ENCODE results near the gene PICALM. TPM values are rescaled to one million over a fixed set of nuclear protein-coding genes. Genes with fewer than 3 reads are reported as not detected.

Gene PICALM
- total and polyA plus RNA-seq, 9 donors = 103 to 274 (median 206) TPM

DNA sequence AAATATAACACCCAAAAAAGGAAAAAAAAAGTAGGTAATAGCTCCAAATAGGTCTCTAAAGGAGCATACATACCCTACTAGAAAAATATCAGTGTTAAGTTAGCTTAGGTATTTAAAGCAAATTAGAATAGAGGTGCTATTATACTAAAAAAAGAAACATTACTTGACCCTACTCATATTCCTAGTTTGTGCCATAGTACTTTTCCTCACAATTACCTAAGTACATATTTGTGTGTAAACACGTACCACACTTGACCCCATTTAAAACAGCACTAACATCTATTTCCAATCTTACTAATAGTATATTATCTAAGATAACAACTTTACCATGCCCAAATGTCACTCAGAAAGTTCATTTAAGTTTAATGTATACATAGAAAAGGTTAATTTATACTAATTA is 57.7 kb downstream of the PICALM start:
- Histone ChIP-seq H3K27me3 (no peaks in the 10 kb centered on the region), H3K4me1 (ENCODE audit: insufficient read depth) (peaks cover 2% of the 10 kb centered on the region), H3K36me3 (no peaks in the 10 kb centered on the region), H3K4me3 (no peak overlapping the region), H3K9me3 (no peaks in the 10 kb centered on the region), H3K27ac (no peak overlapping the region)
- intact Hi-C loops (cut with DNase I) = no loop called here
- WGBS, 3 donors = 88 to 98% (median 91%) methylated on average over 1 of the region's 1 CpG
- TF ChIP-seq POLR2A (IDR thresholded peaks at IDR 0.05) (no peak), EP300 (IDR thresholded peaks at IDR 0.05) (no peak)
- TF ChIP-seq, protein P1, sequence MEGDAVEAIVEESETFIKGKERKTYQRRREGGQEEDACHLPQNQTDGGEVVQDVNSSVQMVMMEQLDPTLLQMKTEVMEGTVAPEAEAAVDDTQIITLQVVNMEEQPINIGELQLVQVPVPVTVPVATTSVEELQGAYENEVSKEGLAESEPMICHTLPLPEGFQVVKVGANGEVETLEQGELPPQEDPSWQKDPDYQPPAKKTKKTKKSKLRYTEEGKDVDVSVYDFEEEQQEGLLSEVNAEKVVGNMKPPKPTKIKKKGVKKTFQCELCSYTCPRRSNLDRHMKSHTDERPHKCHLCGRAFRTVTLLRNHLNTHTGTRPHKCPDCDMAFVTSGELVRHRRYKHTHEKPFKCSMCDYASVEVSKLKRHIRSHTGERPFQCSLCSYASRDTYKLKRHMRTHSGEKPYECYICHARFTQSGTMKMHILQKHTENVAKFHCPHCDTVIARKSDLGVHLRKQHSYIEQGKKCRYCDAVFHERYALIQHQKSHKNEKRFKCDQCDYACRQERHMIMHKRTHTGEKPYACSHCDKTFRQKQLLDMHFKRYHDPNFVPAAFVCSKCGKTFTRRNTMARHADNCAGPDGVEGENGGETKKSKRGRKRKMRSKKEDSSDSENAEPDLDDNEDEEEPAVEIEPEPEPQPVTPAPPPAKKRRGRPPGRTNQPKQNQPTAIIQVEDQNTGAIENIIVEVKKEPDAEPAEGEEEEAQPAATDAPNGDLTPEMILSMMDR (IDR thresholded peaks at IDR 0.05) = no peak
- no peak for DNase-seq

DNA sequence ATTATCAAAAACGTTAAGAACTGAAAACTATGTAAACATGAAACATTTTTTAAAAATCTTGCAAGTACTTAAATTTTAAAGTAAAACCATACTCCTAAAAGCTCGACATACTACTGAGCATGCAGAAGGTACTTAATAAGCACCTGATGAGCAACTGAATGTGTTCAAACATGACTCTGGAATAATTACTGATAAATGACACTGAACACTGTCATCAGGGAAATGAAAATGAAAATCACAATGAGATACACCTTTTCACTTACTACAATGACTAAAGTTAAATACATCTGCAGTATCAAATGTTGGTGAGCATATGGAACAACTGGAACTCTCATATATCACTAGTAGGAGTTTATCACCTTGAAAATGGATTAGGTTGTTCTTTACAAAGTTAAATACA is 65.2 kb downstream of the PICALM start:
- Histone ChIP-seq H3K27ac (no peak overlapping the region), H3K4me3 (no peak overlapping the region), H3K4me1 (ENCODE audit: insufficient read depth) (no peaks in the 10 kb centered on the region), H3K27me3 (no peaks in the 10 kb centered on the region), H3K9me3 (no peaks in the 10 kb centered on the region), H3K36me3 (no peaks in the 10 kb centered on the region)
- no peak for DNase-seq
- WGBS, 3 donors = 17 to 36% (median 20%) methylated on average over 2 of the region's 2 CpGs
- intact Hi-C loops (cut with DNase I) = no loop called here
- TF ChIP-seq POLR2A (IDR thresholded peaks at IDR 0.05) (no peak), EP300 (IDR thresholded peaks at IDR 0.05) (no peak)
- TF ChIP-seq, protein P1 (IDR thresholded peaks at IDR 0.05) = no peak

DNA sequence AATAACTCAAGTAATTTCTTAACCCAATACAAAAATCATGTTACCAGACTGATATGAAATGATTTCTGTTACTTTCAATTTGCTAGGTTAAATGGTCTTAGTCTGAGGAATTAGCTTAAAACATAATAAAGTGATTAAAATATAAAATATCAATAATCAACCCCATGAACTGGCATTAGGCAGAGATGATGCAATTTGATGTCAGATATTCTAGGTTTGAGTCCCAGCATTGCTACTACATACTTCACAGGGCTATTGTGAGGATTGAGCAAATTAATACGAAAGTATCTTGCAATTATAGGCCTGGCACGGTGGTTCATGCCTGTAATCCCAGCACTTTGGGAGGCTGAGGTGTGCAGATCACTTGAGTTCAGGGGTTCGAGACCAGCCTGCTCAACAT is 66.5 kb downstream of the PICALM start:
- 93 to 100% (median 97%) methylated on average over 3 of the region's 3 CpGs for WGBS, 3 donors
- intact Hi-C loops (cut with DNase I) = no loop called here
- no peak overlapping the region for H3K4me3 ChIP-seq
- H3K36me3 ChIP-seq = no peaks in the 10 kb centered on the region
- H3K27ac ChIP-seq = no peak overlapping the region
- H3K9me3 ChIP-seq = no peaks in the 10 kb centered on the region
- H3K27me3 ChIP-seq = no peaks in the 10 kb centered on the region
- TF ChIP-seq, protein P1 (IDR thresholded peaks at IDR 0.05) = no peak
- TF ChIP-seq POLR2A (IDR thresholded peaks at IDR 0.05) (no peak), EP300 (IDR thresholded peaks at IDR 0.05) (no peak)
- no peaks in the 10 kb centered on the region for H3K4me1 ChIP-seq (ENCODE audit: insufficient read depth)
- DNase-seq = no peak

DNA sequence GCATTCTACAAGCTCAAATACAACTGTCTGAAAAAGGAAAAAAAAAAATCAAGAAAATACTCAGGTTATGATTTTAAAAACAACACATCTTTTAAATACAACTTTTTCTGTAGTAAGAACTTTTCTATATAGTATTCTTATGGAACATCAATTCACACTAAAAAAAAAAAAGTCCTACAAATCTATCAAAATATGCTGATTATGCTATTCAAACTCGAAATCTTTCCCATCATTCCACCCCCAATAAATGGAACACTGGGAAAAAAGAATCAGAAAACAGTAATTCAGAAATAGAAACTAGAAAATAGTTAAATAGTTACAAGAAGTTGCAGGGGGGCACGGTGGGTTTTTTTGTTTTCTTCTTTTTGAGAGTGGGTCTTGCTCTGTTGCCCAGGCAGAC is 77.4 kb downstream of the PICALM start:
- no peak for TF ChIP-seq POLR2A (IDR thresholded peaks at IDR 0.05)
- TF ChIP-seq EP300 (IDR thresholded peaks at IDR 0.05) = no peak
- TF ChIP-seq, protein P1 (IDR thresholded peaks at IDR 0.05) = no peak
- Histone ChIP-seq H3K36me3 (no peaks in the 10 kb centered on the region), H3K4me1 (ENCODE audit: insufficient read depth) (peaks cover 2% of the 10 kb centered on the region), H3K9me3 (no peaks in the 10 kb centered on the region), H3K4me3 (no peak overlapping the region), H3K27ac (no peak overlapping the region), H3K27me3 (no peaks in the 10 kb centered on the region)
- WGBS, 3 donors = 89 to 97% (median 92%) methylated on average over 2 of the region's 2 CpGs
- DNase-seq = no peak
- intact Hi-C loops (cut with DNase I) = no loop called here

DNA sequence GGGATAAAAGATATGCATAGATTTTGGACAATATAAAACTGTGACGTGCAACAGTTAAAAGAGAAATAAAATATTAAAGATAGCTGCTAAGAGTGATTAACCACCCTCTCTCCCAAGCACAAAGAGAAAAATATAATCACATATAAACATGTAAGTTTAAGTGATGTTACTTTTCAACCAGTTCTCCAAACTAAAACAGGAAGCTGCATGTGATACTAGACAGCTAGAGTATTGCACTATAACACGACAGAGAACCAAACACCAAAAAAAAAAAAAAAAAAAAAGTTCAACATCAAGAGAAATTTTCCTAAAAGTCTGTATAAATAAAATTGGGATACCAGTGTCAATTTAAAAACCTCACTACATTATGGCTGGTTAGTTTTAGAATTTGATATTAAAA is 79.1 kb downstream of the PICALM start:
- intact Hi-C loops (cut with DNase I) = no loop called here
- 34 to 51% (median 44%) methylated on average over 2 of the region's 2 CpGs for WGBS, 3 donors
- Histone ChIP-seq H3K36me3 (no peaks in the 10 kb centered on the region), H3K4me3 (no peak overlapping the region), H3K27me3 (no peaks in the 10 kb centered on the region), H3K4me1 (ENCODE audit: insufficient read depth) (peaks cover 2% of the 10 kb centered on the region), H3K27ac (no peak overlapping the region), H3K9me3 (no peaks in the 10 kb centered on the region)
- DNase-seq = no peak
- TF ChIP-seq, protein P1 (IDR thresholded peaks at IDR 0.05) = no peak
- TF ChIP-seq EP300 (IDR thresholded peaks at IDR 0.05) (no peak), POLR2A (IDR thresholded peaks at IDR 0.05) (no peak)
